ENCODE results near the gene FUZ. TPM values are rescaled to one million over a fixed set of nuclear protein-coding genes. Genes with fewer than 3 reads are reported as not detected.

FUZ gene
- total RNA-seq, 1 experiment from 2014 or later = 13.9 TPM

GRCh38 chr19:49849433-49850220 is 36.5 kb upstream of the FUZ start:
- in situ Hi-C loops (cut with HindIII; ENCODE audit: low pct_unique_long_range_greater_than_20kb, low sequenced_read_pairs) = no loop called here
- CTCF ChIA-PET = no interaction called here
- no peak for TF ChIP-seq SIN3A (IDR thresholded peaks at IDR 0.05; ENCODE audit: borderline replicate concordance, insufficient read depth, low read depth, low read length)
- no peak for TF ChIP-seq CTCF (IDR thresholded peaks at IDR 0.05)
- no peak for TF ChIP-seq TCF7L2 (IDR thresholded peaks at IDR 0.05; ENCODE audit: low read depth, low read length)
- TF ChIP-seq REST (IDR thresholded peaks at IDR 0.05; ENCODE audit: insufficient read depth in 1 of 2, low read depth in 2 of 2, low read length in 1 of 2) = no peak
- TF ChIP-seq POLR2AphosphoS5 (IDR thresholded peaks at IDR 0.05; ENCODE audit: low read depth, low read length) = no peak
- H3K27ac ChIP-seq (ENCODE audit: low read length) = peak overlapping the region; percentile 86
- TSS peak; percentile 59 for BruUV-seq (replicated peaks)
- peak overlapping the region; percentile 58 to 73 for H3K4me3 ChIP-seq (ENCODE audit: low read depth in 2 of 2, low read length in 2 of 2)
- intact Hi-C loops (cut with micrococcal nuclease; ENCODE audit: unreplicated experiment) = no loop called here
- no peaks in the 10 kb centered on the region for H3K27me3 ChIP-seq (ENCODE audit: control insufficient read depth, insufficient read depth, low read length)
- POLR2A ChIA-PET = no interaction called here
- no peaks in the 10 kb centered on the region for H3K36me3 ChIP-seq (ENCODE audit: control insufficient read depth, insufficient read depth, low read length)
- H3K9me3 ChIP-seq (ENCODE audit: control insufficient read depth, insufficient read depth, low read depth, low read length) = no peaks in the 10 kb centered on the region
- DNase-seq (ENCODE audit: low read depth, low spot score) (no peak), ATAC-seq (no peak)
- H3K4me1 ChIP-seq (ENCODE audit: control insufficient read depth, insufficient read depth, low read length) = peaks cover 13% of the 10 kb centered on the region

GRCh38 chr19:49848938-49849337 is 35.8 kb upstream of the FUZ start:
- TF ChIP-seq SIN3A (IDR thresholded peaks at IDR 0.05; ENCODE audit: borderline replicate concordance, insufficient read depth, low read depth, low read length) (no peak), POLR2AphosphoS5 (IDR thresholded peaks at IDR 0.05; ENCODE audit: low read depth, low read length) (no peak), CTCF (IDR thresholded peaks at IDR 0.05) (no peak), REST (IDR thresholded peaks at IDR 0.05; ENCODE audit: insufficient read depth in 1 of 2, low read depth in 2 of 2, low read length in 1 of 2) (no peak), TCF7L2 (IDR thresholded peaks at IDR 0.05; ENCODE audit: low read depth, low read length) (no peak)
- Histone ChIP-seq H3K27ac (ENCODE audit: low read length) (no peak overlapping the region), H3K4me3 (ENCODE audit: low read depth in 2 of 2, low read length in 2 of 2) (no peak overlapping the region), H3K9me3 (ENCODE audit: control insufficient read depth, insufficient read depth, low read depth, low read length) (no peaks in the 10 kb centered on the region), H3K27me3 (ENCODE audit: control insufficient read depth, insufficient read depth, low read length) (no peaks in the 10 kb centered on the region), H3K36me3 (ENCODE audit: control insufficient read depth, insufficient read depth, low read length) (no peaks in the 10 kb centered on the region), H3K4me1 (ENCODE audit: control insufficient read depth, insufficient read depth, low read length) (peaks cover 11% of the 10 kb centered on the region)
- POLR2A ChIA-PET = no interaction called here
- no TSS peak for BruUV-seq (replicated peaks)
- intact Hi-C loops (cut with micrococcal nuclease; ENCODE audit: unreplicated experiment) (no loop called here), in situ Hi-C loops (cut with HindIII; ENCODE audit: low pct_unique_long_range_greater_than_20kb, low sequenced_read_pairs) (no loop called here)
- CTCF ChIA-PET = no interaction called here
- DNase-seq (ENCODE audit: low read depth, low spot score) = no peak
- ATAC-seq = no peak
